GM19238 (cell line): Measurements from ENCODE around the gene IL15.

ENCODE experiments used
- DNase-seq: peaks from one replicate; pipeline ENCODE4 v3.0.0; 2011; ENCODE audit warnings: low spot score; ENCODE audit not compliant: insufficient read length

The IL15 gene

DNA sequence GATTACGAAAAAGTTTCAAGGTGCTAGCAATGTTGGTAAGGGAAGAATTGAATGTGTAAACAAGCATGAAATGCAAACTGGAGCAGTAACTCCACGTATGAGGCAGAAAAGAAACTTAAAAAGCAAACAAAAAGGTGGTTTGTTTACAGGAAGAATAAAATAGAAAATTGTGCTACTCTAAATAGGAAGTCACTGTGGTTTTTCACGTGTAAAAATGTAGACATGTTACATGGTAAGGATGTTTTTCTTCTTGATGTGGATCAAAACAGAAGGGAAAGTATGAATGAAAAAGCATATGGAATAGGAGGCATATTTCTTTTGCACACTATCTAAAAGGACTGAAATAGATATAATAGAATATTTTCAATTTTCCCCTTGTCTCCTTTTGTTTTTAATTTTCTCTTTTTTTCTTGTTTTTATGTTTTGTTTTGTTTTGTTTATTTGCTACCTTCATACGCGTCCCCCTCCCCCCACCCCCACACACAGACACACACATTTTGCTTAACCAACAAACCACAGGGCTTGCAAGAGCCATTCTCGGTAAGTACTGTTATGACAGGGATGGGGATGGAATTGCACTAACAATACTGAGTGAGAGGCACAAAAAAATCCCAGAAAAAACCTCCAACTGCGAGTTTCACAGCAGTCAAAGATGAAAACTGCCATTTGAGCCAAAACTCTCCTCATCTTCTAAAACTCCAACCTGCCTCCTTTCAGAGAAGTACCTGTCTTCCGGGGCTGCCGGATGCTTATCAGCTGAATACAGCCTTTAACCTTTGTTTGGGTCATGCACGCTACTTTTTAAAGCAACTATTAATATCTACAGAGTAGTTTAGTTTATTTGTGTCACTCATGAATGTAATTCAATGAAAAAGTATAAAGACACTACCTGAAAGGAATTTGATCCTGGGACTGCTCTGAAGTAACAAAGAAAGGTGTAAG lies 135.8 kb downstream of the IL15 start:
- no peak for DNase-seq

GRCh38 chr4:141772838-141773237 lies 136.5 kb downstream of the IL15 start:
- DNase-seq, result no peak

DNA sequence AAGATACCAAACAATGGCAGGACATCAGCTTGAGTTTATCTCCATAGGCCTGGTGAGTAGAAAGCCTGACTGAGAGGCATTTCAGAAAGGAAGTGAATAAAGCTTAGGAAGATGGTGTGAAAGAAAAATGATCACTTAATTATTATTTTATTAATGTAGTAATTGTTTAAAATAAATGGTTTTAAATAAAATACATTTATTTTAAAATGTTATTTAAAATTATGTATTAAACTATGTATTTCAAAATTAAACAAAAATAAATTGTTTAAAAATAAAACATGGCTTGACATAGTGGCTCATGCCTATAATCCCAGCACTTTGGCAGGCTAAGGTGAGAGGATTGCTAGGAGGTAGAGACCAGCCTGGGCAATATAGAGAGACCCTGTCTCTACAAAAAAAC lies 145.8 kb downstream of the IL15 start:
- DNase-seq, result no peak
